Measurements from ENCODE around the gene MFAP5.

Gene MFAP5, protein sequence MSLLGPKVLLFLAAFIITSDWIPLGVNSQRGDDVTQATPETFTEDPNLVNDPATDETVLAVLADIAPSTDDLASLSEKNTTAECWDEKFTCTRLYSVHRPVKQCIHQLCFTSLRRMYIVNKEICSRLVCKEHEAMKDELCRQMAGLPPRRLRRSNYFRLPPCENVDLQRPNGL

DNA sequence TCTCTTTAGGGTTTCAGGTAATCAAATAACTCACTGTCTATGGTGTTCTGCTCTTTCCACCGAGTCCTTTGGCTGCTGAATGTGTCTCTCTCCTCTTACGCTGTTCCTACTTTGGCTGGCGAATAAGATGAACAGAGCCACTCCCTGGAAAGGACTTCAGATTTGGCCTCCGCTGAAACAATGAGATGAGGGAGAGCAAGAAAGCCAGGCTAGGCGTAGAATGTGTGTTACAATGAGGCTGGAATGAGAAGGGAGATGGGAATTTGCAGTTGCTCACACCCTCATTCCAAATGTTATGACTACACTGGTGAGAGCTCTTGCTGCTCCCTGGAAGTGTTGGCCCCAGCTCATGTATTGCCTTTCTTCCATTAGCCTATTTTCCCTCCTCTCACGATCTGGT, at the start of gene MFAP5:
Gene MFAP5, minus strand, starts transcription at position 234 of the 400 bp plus-strand sequence. CDS start 722 bp downstream, outside the sequence.
- DNase-seq (ENCODE audit: low read depth), result no peak

DNA sequence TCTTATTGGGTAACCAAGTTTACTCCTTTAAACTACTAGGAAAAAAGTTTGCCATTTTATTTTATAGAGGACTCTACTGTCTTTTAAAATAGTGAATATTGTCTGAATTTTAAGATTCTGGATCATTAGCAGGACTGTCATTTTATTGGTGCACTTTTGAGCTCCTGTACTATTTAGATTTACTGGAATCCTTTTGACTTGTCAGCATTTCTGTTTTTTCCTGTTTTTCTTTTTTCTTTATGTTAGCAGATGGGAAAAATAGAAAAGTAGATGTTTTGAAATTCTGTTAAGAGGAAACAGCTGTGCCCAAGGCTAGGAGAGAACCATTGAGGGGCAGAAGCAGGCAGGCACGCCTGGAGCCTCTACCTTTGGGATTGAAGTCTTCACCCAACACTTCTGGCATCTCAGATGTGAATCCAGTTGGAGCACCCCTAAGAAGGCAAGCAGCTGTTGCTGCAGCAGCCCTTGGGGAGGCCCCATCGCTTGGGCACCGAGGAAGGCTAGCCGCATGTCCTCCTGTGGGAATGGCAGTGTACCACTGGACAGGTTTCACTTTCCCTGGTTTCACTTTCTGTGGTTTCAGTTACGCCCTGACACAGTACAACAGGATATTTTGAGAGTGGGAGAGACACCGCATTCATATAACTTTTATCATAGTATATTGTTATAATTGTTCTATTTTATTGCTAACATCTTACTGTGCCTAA, 46.7 kb upstream of the MFAP5 start:
- DNase-seq (ENCODE audit: low read depth), result no peak

DNA sequence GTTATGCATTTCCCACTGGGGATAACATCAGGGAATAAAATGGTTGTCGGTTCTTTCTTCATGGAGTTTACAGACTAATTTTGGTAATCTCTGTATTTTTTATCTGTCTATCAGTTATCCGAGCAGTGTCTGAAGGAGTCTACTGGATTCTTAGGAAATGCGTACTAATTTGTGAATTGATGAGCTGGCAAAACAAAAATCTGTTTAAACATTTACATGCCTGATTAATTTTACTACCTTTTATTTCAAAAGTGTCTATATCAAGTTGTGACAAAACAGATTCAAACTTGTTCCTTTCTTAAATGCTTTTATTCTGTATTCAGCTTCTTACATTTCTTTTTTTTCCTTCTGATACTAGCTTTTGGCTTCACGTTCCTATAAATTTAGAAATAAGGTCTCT, 39.5 kb upstream of the MFAP5 start:
- DNase-seq (ENCODE audit: low read depth), result no peak

DNA sequence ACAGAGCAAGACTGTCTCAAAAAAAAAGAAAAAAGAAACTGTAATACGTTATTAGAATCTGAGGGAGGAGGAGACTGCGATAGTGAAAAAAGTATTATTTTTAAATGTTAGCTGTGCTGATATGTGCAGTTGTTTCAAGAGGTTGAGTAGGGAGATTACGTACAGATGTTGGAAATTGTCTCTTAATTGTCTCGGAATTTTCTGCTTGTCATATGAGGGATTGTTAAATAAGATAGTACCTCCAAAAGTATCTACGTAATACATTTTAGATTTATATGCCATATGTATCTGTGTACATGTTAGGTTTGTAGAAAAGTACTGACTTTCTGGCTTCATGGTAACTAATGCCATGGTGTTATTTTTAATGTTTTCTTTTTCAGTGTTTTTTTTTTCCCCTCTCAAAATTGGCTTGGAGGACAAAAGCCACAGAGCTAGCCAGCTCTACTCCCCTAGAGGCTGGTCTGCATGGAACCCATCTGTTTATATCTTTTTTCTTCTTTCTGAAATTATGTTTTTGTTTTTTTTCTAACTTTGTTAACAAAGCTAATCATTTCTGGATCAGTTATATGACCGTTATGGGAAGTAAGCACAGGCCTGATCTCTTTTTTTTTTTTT, 38.5 kb upstream of the MFAP5 start:
- DNase-seq (ENCODE audit: low read depth), result no peak

DNA sequence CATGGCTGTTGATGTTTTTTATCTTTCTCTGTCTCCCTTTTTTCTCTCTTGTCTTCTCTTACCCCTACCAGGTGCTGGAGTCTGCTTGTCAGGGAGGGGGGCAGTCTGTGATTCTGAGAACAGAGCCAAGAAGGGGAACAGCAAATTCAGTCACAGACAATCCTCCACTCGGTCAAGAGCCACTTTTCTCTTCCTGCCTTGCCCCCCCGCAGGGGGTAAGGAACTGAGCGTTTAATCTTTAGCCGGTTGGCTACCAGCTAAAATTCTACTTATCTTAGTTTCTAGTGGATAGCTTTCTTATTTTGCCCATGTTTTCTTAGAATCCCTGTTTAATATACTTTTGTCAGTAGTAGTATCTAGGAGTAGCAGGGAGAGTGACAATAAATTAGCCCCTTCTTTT, 37.1 kb upstream of the MFAP5 start:
- no peak for DNase-seq (ENCODE audit: low read depth)

DNA sequence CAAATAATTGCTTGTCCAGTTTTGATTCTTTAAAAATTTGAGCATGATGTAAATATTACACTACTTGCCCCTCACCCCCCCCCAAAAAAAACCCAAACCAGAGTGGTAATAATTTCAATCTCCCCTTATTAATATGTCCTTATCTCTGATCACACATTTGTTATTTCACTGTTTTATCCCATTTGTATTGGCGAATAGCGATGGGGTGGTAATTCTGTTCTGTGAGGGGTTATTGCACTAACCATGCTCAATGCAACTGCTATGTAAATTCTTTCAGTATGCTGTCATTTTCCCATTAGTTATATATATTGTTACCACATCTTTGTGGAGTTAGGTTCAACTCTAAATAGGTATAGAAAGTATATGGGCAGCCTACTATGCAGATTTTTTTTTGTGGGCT, 36.3 kb upstream of the MFAP5 start:
- no peak for DNase-seq (ENCODE audit: low read depth)

DNA sequence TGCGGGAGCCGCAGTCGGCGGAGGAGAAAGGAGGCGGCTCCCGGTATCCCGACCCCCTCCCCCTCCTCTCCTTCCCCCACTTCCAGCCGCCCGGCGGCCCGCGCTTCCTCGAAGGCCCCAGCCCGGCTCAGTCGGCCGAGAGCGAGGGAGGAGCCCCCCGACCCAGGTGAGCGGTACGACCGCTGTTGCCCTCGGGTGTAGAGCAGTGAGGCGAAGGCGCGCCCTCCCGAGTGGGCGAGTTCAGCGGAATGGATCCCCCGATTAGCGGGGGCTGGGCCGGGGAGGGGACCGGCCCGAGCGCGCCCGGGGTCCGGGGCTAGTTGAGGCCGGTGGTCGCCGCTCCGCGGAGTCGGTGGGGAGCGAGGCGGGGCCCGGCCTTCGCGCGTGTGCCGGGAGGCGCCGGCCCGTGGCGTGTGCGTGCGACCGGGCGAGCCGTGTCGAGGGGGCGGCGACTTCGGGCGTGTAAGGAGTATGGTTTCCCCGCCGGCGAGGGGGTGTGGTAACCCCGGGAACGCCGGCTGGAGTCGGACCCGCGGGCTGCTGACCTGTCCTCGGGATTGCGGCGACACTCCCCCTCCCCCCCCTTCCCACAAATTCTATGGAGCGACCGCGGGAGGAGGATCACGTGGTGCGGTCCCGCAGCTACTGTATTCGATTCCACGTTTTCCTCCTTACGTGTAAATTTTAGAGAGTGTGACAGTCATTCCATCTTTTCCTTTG, 35.7 kb upstream of the MFAP5 start:
- DNase-seq (ENCODE audit: low read depth), result peak; percentile 33

DNA sequence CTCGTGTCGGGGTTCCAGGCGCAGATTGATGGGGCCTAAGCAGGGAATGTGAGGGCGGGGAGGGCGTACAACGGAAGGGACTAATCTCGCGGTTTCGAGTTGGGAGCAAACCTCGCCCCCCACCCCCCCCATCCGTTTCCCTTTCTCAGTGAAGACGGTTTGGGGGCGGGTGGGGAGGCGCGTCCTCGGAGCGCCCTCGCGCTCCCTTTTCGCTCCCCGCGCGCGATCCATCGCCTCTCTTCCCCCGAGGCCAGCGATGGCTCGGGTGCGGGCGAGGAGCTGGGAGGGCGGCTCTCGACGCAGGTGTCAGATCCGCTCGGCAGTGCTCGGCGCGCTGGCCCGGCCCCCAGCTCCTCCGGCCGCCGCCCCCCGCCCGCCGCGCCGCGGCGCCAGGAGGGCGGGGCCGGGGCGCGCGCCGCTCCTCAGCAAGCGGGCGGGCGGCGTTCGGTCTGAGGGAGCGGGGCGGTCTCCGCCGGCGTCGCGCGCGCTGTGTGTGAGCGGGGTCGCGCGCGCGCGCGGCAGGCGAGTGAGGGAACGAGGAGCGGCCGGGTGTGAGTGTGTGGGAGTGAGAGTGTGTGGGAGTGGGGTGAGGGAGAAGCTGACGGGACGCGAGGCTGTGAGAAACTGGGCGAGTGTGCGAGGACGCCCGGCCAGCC, 35.0 kb upstream of the MFAP5 start, which contains the start of gene RIMKLB:
Gene RIMKLB, plus strand, starts transcription at position 516 of the 656 bp plus-strand sequence. CDS start 15,876 bp downstream, outside the sequence.
- peak; percentile 62 for DNase-seq (ENCODE audit: low read depth)

DNA sequence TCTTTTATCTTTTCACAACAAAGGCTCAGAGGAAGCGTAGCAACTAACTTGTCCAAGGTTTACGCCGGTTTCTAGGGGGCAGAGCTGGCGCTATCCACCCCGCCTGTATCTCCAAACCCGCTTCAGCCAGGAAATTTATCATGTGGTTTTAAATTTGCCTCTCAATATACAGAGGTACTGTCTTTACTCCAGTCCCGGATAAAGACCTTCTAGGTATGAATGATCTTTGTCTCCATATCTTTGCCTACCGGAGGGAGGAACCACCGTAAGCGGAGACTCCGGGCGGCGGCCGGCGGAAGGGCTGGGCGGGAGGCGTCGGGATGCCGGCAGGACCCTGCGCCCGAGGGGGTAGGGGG, 34.5 kb upstream of the MFAP5 start:
- DNase-seq (ENCODE audit: low read depth), result no peak

DNA sequence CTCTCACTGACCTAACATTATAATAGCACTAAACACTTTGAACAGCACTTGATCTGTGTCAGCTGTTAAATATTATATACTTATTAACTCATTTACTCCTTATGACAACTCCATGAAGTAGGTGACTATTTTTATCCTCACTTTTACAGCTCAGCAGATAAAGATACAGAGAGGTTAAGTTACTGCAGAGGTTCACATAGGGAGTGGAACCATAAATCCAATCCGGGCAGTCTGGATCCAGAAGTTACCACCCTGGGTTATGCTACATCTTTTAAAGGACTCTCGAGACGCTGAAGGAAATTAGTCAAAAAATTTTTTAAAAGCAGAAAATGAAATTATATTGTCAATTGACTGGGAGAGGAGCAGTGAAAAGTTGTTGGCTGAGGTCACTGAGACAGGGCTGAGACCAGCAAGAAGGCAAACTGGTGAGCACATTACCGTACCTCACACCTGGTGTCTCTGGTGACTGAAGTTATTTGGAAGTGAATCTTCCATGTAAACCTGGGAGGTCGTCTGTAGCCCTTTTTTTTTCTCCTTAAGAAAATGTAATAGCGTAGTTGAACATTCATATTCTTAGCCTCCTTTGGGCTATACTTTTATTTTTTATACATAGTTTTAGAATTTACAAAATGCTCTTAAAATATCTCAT, 33.9 kb upstream of the MFAP5 start:
- no peak for DNase-seq (ENCODE audit: low read depth)

DNA sequence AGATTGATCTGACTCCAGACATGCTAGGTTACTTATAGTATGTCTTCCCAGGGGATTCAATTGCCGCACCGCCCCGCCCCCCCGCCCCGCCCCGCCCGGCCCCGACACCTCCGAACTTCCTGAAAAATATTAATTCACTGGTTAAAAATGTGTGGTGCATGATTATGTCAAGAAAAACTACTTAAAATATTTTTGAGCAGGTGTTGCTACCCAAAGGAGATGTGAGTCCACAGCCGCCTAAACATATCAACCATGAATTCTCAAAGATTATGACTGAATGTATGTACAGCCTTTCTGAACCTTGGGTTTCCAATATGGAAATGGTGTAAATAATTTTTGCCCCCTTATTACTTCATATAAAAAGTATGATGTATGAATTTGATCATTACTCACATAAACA, 32.5 kb upstream of the MFAP5 start:
- no peak for DNase-seq (ENCODE audit: low read depth)

DNA sequence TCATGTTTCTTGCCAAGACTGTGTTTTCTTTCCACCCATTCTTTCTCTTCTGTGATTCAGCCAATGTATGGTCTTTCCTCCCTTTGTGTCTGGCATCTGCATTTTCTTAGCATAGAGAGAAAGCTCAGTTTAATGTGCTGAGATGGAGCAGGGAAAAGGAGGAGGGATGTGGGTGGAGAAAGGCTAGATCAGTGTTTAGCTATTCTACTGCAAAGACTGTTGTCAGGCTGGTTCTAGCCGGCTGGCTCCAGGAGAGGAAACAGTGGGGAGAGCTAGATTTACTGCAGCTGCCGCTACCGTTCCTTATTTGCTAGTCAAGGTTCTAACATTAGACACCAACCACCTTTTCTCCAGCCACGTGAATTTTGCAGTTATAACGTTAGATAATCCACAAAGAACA, 29.9 kb upstream of the MFAP5 start:
- DNase-seq (ENCODE audit: low read depth), result no peak

DNA sequence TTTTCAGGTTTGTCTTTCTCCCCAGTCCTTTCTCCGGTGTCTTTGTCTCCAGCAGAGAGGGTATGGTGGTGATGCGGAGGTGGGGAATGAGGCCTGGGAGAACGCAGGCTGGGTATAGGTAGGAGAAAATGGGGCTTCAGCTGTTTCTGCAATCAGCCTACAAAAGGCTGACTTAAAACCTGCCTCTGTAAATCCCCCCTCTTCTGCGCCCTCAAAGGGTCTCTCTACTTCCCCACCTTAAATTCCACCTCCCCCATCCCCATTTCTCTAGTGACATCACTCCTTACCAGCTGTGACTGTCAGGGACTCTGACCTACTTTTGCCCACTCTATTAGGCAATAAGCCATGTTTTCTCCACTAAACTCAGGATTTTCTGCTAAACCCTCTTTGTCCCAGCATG, 27.1 kb upstream of the MFAP5 start:
- no peak for DNase-seq (ENCODE audit: low read depth)

DNA sequence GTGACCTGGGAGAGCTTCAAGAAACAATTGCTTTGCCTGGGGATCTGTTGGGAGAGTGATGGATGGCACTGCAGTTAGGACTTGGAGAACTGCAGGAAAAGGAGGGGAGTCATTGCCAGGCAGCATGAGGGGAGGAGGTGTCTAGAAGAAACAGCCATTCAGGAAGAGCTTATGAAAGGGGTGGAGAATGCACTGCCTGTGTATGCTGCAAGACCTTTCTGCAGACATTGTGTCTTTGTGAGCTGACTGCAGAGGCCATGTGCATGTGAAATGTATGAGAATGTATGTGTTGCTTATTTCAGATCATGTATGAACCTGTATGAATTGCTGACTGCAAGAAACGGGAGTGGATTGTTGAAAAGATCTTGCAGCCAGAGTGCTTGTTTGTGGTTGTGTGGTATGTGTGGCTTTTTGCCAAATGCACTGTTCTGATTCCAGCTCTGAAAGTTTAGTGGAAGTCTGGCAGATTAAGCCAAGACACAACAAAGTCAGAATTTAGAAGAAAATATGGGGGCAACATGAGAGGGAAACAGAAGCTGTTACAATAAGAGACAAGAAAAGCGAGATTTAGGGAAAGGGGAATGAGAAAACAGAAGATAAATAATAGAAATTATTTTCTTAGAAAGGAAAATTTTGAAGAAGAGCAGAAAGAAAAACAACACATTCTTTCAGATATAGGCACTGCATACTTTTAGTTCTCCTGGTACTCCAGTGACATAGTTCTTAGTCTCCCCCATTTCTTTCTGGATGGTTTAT, 25.4 kb upstream of the MFAP5 start:
- no peak for DNase-seq (ENCODE audit: low read depth)

DNA sequence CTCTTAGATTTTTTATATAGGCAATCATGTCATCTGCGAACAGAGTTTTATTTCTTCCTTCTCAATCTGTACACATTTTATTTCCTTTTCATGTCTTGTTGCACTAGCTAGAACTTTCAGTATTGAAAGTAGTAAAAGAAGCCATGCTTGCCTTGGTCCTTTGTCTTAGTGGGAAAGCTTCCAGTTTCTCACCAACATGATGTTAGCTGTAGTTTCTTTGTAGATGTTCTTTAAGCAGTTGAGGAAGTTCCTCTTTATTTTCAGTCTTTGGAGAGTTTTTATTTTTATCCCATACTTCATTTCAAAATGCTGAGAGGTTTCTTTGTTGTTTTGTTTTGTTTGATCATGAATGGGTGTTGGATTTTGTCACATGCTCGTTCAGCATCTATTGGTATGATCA, 22.4 kb upstream of the MFAP5 start:
- DNase-seq (ENCODE audit: low read depth), result no peak

DNA sequence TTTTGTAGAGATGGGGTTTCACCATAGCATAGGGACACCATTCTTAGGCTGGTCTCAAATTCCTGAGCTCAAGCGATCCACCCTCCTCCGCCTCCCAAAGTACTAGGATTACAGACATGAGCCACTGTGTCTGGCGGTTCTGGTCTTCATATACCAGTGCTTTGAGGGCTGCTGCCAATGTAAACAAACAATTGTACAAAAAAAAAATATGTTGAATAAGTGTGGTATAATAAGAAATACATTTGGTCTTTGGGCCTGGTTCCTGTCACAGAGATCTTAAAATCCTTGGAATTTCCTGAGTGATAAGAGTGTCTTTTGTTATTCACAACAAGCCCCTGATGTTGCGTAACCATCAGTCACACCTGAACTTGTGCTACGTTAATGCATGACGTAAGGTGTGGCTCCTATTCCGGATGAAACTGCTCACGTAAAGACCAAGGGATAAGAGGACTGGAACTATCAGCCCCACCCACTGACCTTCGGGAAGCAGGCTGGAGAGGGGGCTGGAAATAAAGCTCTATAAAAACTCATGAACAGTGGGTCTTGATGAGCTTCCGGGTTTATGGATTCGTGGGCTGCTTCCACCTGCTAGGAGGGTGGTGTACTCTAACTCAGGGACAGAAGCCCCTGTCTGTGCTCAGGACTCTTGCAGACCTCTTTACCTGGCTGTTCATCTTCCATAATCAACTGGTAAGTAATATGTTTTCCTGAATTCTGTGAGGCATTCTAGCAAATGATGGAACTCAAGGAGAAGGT, 18.7 kb upstream of the MFAP5 start:
- DNase-seq (ENCODE audit: low read depth), result no peak

DNA sequence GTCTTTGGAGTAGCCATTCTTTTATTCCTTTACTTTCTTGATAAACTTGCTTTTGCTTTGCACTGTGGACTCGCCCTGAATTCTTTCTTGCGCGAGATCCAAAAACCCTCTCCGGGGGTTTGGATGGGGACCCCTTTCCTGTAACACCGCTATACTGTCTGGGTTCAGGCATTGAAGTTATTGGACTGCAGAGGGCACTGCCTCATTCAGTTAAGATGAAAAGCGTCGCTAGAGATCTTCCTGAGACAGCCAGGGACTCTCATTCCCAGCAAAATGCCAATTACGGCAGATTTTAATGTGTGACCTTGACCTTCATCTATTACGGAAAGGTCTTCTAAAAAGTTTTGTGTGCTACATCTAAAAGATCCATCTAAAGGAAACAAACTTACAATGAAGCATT, 17.9 kb upstream of the MFAP5 start:
- DNase-seq (ENCODE audit: low read depth), result no peak

DNA sequence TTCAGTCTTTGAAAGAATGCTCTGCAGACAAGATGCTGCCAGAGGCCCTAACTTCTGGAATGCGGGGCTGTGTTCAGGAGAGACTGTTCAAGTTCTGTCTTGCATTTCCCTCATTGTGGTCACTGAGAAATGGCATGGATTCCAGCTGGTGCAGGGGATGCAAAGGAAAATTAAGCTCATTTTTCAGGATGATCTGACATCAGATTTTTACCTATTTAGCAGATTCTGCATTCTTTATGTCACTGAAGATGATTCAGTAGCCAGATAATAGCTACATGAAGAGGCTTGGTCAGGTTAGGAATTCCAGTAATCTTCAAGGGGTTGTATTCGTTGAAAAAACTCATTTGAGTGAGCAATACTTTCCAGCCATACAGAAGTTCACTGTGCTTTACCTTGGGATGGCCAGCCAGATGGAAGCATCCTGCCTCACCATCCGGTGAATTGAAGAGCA, 16.1 kb upstream of the MFAP5 start:
- DNase-seq (ENCODE audit: low read depth), result no peak

DNA sequence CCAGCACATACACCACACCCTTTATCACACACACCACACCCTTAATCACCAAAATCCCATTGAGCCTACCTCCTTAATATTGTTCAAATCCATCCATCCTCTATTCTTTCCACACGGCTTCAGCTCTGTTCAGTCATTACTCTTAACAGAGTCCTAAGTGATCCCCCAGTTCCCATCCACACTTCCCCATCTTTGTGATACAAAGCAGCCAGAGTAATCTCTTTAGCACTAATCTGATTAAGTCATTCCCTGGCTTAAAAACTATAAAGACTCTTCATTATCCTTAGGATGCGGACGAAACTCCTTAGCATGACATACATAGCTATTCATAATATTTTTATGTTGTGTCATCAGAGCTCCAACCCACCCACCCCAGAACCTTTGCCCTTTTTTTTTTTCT, 14.7 kb upstream of the MFAP5 start:
- no peak for DNase-seq (ENCODE audit: low read depth)

DNA sequence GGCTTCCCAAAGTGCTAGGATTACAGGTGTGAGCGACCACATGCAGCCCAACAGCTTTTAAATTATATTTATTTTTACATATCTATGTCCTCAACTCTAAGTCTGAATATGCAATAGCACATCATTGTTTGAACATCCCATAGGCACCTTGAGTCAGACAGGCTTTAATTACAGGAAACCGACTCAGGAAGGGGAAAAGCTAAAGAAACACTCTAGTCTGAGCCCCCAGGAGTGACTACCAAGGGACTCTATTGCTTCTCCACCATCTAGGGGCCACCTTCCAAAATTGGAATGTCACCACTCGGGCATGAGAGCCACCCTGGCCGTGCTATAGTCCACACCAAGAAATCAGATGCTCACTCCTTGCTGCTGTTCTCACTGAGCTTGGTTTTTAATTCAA, 14.0 kb upstream of the MFAP5 start:
- DNase-seq (ENCODE audit: low read depth), result no peak

All from stimulated activated CD8-positive, alpha-beta memory T cell treated with anti-CD3 and anti-CD28 coated beads, Interleukin-4, amount 100 ng/mL, for 24 hours (primary cell).